NCI-H146 treated with DMSO at 0.1 percent for 48 hours (cell line): ENCODE data around the gene SH3PXD2B.
"Not testable (repeated sequence)": the region's sequence is repeated elsewhere in the genome, so short reads cannot be mapped to it uniquely, and the experiment has no call there.

Source experiments
- DNase-seq: peaks from one replicate; lab custom pipeline; 2025; ENCODE audit not compliant: unreplicated experiment; lab: John Stamatoyannopoulos, UW

Gene SH3PXD2B

DNA sequence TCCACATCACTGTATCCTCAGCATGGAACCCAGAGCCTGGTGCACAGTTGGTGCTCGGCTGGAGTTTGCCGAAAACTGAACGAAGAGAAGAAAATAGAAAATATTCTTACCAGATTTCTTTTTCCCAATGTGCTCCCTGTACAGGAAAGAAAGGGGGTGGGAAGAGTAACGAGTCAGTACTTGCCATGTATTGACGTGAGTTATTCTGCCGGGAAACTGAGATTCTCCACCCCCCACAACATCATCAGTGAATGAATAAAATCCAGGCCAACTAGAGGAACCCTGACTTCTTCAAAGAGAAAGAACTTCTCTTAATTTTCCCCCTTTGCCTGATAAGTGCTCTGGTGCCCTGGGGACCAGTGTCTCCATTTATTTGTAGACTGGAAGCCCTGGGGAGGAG lies 80.6 kb downstream of the SH3PXD2B start:
- no peak for DNase-seq

DNA sequence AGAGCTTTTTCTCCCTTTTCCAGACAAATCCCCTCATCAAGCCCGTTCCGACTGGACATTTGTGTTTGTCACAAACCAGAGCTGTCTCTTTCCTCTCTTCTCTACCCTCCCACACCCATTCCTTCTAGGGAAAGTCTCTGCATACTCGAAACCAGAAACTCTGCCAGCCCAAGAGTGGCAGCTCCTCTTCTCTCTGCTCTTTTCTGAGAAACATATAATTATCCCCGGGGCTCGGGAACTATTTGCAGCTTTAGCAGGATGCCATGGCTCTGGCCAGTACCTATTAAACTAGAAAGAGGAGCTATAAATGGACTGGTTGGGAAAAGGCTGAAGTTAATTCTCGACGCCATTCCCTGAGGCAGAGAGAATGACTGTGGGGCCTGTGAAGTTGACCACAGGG lies 82.6 kb downstream of the SH3PXD2B start:
- no peak for DNase-seq

DNA sequence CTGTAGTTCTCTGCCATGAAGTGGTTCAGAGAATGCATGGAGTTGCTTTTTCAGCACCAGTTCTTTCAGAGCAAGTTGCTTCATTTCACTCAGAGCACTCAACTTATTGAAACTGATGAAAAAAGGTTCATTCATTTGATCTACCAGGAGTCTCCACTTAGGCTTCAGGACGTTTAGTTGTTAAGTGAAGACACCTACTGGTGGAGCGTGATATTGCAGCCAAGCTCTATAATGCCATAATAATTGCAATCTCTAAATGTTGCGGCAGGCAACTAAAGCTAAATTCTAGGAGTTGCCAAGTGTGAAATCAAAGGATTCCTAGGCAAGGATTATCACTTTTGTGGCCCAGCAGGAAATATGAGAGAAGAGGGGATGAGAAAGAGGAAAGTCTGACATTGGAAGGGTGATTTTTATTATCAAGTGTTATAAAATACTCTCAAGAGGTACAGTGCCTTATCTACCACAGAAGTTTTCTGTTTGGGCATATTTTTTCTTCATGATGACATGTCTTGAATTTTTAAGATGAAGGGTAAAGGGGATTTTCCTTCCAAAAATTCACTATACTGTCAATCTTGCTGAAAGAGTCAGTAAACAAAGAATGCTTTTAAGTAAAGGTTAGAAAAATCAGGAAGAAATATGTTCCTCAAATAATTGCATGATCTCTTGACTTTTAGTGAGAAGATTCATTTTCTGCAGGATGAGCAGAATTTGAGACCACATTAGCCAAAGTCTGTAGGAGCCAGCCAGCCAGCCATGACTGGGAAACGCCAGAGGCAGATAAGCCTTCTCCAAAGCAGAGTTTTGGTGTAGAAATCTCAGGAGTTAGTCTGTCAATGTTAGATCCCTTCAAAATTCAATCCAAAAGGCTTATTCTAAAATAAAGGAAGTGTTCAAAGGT lies 83.4 kb downstream of the SH3PXD2B start:
- no peak for DNase-seq

DNA sequence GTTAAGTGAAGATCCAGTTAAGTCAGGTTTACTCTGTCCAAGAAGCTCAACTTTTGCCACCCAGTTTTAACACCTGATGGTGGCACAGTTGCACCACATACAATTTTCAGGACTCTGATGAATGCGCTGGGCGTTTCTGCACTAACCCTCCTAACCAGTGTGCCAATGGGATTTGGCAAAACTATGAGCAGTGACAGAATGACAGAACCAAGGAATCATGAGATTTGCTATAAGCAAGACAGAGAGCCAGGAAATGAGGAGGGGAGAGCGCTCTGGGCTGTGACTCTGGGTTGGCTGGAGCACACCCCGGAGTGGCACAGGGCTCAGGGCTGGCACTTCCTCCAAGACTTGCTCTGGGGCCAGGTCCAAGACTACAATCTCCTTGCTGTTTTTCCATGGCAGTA lies 84.1 kb downstream of the SH3PXD2B start:
- DNase-seq, result no peak

DNA sequence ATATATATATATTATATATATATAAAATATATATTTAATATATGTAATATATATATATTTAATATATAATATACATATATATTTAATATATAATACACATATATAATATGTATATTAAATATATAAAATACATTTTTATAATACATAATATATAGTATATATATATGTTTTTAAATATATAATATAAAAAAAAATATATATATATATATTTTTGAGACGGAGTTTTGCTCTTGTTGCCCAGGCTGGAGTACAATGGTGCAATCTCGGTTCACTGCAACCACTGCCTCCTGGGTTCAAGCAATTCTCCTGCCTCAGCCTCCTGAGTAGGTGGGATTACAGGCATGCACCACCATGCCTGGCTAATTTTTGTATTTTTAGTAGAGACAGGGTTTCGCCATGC lies 85.6 kb downstream of the SH3PXD2B start:
- not testable (repeated sequence) for DNase-seq

DNA sequence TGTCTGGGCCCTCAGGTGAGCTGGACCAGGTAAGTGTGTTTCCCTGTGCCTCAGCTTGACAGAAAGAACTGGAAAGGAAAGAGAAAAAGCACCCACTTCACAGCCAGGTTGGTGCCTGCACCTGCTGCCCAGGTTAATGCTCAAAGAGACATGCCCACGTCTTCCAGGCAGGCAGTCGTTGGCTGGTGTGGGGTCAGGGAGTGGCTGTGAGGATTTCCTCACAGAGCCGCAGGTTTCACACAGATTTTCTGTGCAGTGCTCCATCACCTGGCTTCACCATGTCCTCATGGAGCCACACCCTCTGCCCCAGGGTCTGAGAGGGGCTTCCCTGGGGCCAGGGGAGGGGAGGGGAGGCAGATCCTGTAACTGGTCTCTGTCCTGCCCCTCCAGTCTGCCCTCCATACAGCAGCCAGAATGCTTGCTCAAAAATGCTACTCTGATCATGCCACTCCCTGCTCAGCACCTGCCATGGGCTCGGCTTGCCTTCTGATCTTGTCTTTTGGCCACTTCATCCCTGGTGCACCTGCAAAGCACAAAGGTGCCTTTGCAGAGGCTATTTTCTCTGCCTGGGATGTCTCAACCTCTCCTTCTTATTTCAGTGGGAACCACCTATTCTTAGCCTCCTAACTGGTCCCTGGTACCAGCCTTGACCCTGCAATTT lies 88.2 kb downstream of the SH3PXD2B start:
- DNase-seq, result no peak

DNA sequence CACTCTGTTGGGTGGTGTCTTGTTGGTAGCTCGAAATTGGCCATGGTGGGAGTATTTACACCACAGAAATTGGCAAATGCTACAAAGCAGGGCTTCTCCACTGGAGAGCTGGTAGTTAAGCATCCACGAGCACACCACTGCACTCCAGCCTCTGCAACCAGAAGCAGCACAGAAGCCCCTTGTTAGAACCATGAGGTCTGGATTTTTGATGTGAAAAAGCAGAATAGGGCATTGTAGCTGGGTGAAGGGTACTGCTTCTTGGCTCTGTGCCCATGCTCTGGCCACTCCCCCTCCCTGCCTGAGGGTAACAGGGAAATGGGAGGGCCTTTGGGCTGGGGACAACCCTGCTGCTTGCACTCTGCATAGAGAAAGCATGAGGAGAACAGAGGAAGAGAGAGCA lies 89.6 kb downstream of the SH3PXD2B start:
- no peak for DNase-seq

DNA sequence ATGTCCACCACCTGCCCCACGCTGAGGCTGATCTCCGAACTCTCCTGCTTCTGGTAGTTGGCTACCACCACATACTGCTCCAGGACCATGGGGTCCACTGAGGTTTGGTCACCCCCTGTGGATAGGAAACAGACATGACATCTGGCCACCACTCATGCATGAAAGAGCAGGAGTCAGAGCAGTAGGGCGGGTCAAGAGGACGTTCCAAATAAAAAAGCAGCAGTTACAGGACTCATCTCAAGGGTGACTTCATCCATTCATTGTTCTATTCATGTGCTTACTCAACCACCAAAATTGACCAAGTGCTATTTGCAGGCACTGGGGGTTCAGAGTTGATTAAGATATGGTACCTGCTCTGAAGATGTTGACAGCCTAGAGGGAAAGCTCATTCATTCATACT lies 91.6 kb downstream of the SH3PXD2B start:
- no peak for DNase-seq

DNA sequence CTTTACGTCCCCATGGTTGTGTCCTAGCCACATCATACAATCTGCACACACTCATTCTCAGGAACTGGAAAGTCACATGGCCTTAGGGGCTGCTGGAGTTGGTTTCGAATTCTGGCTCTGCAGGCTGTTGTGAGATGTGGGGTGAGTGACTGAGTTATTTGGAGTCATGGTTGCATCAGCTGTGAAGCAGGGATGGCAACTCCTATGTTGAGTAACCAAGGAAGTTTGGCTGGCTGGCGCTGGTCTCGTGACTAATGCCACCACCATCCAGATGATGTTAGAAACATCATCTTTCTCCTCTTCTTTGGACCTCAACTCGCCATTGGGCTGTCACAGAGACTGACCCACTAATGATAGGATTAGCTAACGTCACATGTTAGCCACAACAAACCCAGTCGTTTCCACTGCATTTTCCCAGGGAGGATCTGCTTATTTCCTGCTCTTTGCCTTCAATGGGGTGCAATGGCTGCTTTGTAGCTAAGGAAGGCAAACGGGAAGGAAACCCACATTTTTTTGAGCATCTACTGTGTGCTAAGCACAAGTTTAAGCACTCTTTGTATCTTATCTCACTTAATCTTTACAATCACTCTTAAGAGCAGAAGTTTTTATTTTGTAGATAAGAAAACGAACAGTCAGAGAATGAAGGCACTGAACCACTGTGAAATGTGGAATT lies 92.6 kb downstream of the SH3PXD2B start:
- no peak for DNase-seq

DNA sequence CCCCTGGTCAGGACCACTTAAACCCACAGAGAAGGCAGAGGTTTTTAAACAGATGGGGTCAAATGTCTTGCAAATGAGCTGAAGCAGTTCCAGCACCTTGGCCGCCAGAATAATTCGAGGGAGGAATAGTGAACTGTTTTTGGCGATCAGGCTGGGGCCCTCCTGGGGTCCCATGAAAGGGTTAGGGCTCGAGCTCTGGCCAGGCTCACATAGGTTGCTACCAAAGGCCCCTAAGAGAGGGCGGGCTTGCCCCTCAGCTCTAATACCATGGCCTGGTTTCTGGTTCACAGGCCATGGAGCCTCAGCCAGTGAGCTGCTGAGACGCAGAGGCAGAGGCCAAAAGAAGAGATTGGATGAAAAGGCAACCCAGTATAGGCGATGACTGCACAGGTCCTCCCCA lies 96.0 kb downstream of the SH3PXD2B start:
- DNase-seq, result no peak

DNA sequence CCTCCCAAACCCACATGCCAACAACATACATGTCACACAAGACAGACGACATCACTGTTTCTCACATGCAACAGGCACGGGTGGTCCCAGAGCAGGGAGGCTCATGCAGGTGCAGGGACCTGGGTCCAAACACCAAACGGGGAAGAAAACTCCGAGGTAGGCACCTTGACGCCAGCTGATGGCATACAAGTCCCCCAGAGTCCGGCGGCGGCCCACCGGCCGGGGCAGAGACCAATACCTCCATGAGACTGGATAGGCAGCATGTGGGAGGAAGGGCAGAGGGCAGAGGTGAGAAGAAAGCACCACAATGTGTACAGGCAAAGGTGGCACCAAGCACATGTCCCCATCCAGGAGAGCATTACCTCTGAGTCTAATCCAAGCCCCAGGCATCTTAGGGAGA lies 97.8 kb downstream of the SH3PXD2B start:
- DNase-seq, result no peak

DNA sequence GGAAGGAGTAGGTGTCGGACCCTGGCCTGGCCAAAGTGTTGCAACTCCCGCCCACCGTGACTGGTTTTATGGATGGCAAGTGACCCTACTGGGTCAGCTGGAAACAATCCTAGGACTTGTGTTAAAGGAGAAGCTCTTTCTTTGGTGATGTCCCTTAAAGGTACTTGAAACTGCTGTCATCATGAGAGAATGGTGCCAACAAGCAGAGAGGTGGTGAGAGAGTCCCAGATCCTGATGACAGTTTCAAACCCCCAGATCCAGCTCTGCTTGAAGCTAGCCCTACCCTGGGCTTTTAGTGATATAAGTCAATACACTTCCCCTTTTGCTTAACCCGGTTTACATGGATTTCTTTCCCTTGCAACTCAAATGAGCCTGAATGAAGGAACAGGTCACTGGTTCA lies 98.3 kb downstream of the SH3PXD2B start:
- no peak for DNase-seq

DNA sequence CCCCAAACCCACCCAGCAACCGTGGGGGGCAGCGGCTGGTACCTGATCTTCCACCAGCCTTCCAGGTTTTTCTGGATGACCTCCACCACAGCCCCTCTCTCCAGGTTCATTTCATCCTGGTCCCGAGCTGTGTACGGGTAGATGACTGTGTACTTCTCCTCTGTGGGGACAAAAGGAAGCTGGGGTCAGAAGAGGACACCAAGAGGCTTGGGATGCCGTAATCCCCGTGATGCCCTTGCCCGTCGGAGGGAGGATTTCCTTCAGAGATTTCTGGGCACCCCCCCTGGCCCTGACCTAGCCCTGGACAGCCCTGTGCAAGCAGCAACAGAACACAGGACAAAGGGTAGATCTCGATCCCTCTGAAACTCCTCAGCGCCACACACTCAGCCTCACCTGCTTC lies 100.5 kb downstream of the SH3PXD2B start:
- DNase-seq, result no peak

DNA sequence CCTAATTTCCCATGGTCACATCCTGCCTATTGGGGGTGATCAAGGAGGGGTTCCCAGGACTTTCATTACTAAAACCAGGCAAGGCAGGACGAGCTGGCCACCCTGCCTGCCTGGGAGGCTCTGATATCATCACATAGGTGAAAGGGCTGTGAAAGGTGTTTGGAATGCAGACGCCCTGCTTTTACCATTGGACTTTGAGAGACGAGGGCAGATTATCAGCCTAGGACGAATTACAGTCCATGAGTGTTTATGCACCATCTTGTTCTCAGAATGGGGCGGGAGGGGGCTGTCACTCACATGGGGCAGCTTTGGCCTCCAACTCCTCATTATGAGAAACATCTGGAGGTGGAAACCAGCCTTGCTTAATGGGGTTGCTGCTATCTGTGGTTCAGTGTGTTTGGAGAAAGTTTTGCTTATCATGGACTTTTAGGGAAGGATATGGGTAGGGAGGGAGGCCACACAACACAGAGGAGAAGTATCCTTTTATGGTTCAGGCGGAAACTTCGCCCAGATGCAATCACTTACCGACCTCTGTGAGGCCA lies 101.0 kb downstream of the SH3PXD2B start:
- DNase-seq, result no peak

DNA sequence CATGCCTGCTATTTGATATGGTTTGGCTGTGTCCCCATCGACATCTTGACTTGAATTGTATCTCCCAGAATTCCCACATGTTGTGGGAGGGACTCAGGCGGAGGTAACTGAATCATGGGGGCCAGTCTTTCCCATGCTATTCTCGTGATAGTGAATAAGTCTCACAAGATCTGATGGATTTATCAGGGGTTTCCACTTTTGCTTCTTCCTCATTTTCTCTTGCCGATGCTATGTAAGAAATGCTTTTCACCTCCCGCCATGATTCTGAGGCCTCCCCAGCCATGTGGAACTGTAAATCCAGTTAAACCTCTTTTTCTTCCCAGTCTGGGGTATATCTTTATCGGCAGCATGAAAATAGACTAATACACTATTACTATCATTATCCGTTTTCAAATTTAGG lies 101.8 kb downstream of the SH3PXD2B start:
- not testable (repeated sequence) for DNase-seq

DNA sequence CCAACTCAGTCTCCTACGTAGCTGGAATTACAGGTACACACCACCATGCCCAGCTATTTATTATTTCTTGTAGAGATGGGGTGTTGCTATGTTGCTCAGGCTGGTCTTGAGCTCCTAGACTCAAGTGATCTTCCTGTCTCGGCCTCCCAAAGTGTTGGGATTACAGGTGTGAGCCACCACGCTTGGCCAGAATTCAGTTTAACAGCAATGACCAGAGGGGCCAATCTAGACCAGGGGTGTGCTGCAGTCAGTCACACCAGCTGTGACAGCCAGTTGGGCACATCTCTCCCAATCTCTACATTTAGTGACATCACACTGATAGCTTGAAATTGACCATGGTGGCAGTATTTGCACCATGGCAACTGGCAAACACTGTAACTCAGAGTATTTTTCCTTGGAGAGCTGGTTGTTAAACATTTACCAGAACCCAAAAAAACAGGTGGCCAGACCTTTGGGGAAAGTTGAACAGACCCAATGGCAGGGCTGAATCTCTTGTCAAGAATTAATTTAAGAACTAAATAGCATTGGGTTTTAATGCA lies 103.0 kb downstream of the SH3PXD2B start:
- DNase-seq, result no peak

DNA sequence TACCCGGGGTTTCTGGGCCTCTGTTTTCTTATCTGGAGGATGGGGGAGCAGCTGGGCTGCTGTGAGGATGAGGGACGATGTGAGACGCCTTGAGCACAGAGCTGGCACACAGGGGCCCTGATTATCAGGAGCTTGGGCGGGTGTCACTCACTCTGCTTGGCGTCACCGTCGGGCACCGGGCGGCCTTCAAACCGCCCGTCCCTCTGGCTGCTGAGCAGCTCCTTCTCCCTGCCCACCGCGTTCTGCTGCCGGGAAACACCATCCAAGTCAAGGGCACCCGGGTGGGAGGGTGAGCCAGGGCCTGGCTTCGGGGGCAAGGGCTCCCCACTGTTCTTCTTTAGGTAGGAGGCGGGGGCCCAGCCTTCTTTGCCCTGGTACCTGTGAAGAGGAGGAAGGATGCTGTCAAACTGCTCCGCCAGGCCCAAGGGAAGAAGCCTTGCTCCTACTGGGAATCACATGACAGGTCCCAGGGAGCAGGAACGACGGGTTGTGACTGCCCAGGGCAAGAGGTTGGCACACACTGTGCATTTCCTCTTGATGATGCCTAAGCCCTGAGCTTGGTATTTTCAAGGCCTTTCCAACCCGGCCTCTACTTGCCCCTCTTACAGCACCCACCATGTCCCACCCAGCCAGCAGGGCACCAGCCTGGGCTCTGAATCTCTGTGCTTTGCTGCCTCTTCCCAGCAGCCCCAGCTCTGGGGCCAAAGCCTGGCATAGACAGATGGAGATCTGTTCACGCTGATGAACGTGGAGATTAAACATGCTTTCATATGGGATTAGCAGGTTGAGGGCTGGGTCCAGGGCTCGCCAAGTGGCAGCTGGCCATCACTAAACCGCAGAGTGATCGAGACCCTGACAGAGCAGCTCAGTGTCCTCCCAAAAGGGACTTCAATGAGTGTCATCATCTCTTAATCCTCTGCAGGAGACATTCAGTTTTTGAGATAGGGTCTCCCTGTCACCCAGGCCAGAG lies 103.8 kb downstream of the SH3PXD2B start:
- DNase-seq, result no peak

DNA sequence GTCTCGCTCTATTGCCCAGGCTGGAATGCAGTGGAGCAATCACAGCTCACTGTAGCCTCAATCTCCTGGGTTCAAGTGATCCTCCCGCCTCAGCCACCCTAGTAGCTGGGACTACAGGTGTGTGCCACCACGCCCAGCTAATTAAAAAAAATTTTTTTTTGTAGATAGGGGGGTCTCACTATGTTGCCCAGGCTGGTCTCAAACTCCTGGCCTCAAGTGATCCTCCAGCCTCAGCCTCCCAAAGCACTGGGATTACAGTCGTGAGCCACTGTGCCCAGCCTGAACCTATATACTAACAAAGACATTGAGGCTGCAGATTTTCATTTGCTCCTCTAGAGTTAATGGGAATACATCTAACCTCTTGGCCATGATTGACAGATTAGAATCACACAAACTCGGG lies 105.6 kb downstream of the SH3PXD2B start:
- not testable (repeated sequence) for DNase-seq

DNA sequence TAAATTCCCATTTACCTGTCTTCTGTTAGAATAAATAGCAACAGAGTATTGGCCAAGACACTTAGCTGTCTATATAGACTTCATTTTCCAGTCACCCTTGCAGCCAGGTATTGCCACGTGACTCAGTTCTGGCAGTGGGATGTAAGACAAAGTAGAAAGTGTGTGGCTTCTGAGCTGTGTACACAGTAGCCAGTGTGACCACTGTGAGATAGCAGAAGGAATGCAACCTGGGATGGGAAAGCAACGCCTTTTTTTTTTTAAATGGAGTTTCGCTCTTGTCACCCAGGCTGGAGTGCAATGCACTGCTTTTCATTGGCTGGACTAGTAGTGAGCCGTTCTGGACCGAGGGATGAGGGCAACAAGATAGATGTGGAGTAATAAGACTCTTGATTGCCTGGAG lies 106.2 kb downstream of the SH3PXD2B start:
- DNase-seq, result no peak

DNA sequence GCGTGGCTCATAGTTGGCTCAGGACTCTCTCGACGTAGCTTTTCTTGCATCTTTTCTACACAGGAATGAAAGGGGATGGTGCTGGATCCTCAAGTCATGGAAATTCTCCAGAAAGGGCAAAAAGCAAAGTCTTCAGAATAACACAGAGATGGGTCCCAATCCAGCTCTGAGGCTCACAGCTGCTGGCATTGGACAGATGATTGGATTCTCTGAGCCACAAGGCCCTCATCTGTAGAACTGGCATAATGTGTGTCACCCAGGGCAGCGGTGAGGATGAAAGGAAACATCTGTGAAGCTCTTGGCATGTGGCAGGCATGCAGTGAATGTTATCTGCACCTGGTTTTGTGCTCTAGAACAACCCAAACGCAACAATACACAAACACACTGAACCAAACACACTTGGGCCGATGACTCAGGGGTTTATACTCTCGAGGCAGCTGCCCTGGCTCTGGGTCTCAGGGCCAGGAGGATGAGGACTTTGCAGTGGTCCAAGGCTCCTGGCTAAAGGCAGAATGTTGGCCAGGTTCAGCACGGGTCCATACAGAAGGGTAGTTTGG lies 106.8 kb downstream of the SH3PXD2B start:
- no peak for DNase-seq
